ENCODE results near the gene GPER1.

DNA sequence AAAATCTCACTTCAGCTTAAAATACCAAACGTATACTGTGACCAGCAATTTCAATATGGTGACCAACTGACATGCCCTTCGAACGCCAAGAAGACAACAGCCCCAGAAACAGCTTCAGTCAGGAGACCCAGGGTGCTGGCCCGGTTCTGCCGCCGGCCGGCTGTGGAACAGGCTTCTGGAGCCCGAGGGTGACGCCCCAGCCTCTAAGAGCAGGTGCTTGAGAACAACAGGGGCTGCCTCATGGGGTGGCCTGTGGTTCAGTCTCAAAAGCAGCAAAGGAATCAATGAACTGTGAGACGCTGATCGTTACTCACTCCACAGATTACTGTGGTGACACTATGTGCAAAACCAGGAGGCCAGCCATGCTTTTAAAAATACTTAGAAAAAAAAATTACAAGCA is 17.3 kb downstream of the GPER1 start:
- TF ChIP-seq CTCF (IDR thresholded peaks at IDR 0.05) (no peak), EP300 (IDR thresholded peaks at IDR 0.05) (no peak), POLR2A (IDR thresholded peaks at IDR 0.05) (no peak), POLR2AphosphoS5 (IDR thresholded peaks at IDR 0.05) (no peak)

Measured in sigmoid colon (tissue), 4 donors.